HG02623 (cell line): ENCODE data around the gene VPS33B.
"Not testable (repeated sequence)": the region's sequence is repeated elsewhere in the genome, so short reads cannot be mapped to it uniquely, and the experiment has no call there.

Source experiments
- ATAC-seq: cut with Tn5 transposase; IDR thresholded peaks from one replicate; pipeline ENCODE4 v1.9.1; 2021; ENCODE audit warnings: moderate library complexity; ENCODE audit not compliant: unreplicated experiment

VPS33B gene

DNA sequence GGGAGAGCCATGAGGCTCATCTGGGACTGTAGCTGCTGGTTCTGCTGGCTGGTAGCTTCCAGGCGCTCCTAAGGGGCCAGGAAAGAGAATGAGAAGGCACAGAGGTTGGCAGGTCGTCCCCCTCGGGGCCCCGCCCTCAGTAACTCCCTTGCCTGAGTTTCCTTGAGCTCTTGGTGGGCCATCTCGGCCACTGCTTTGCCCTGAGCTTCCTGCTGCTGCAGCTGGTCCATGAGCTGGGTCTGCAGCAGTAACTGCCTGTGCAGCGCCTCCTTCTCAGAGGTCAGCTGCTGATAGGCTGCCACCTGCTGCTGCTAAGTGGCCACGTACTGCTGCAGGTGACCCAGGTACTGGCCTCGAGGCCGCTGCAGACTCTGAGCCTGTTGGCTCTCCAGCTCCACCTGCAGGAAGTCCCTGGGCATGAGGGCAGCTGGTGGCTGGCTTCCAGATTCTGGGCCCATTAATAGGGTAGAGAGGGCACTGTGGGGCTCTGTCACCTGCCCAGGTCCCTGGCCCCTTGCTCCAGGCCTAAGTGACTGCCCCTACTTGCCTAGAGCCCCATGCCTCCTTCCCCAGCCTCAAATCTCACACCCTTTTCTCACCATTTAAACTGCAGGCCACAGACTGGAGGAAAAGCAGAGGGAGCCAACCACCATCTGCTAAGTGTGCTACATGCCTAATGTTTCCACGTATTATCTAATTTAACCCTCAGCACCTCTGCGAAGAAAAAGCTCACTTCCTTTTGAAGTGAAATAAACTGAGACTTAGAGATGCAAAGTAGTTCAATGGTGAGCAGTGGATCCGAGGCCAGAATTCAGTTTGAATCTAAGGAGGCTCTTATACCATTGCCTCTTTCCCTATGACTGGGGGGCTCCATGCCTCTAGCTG lies 10.8 kb upstream of the VPS33B start:
- no peak for ATAC-seq

DNA sequence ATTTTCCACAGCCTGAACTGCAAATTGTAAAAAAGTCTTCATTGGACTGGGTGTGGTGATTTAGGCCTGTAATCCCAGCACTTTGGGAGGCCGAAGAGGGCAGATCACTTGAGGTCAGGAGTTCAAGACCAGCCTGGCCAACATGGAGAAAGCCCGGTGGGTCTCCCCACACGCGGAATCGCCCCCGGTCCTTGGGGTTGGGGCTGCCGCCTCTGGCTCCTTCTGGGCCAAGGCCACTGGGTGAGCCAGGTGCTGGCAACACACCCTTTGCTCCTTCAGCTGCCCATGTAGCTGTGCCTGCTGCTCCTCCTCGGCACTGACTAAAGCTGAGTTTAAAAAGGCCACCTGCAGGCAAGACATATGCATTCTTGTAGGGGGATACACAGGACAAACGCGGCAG lies 9.4 kb upstream of the VPS33B start:
- no peak for ATAC-seq

DNA sequence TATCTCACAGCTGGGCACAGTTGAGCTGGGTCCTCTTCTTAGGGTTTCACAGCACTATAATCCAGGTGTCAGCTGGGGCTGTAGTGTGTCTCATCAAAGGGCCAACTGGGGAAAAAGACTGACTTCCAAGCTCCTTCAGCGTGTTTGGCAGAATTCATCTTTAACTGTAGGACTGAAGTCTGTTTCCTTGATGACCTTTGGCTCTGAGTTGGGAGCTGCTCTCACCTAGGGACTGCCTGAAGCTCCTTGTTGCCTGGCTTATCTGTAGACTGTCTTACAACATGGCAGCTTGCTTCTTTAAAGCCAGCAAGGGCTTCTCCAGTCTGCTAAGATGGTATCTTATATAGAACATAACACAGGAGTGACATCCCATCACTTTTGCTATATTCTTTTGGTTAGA lies 5.3 kb upstream of the VPS33B start:
- no peak for ATAC-seq

DNA sequence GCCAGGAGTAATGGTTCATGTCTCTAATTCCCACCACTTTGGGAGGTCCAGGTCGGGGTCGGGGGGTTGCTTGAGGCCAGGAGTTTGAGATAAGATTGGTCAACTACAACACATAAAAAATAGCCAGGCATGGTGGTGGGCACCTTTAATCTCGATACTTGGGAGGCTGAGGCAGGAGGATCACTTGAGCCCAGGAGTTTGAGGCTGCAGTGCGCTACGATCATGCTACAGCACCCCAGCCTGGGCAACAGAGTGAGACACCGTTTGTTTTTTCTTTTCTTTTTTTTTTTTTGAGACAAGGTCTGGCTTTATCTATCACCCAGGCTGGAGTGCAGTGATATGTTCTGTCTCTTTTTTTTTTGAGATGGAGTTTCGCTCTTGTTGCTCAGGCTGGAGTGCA lies 1.3 kb upstream of the VPS33B start:
- ATAC-seq, result no peak

- ATAC-seq, result no peak
Measured at GRCh38 chr15:91022832-91023129, 387 bp upstream of the VPS33B start.

- ATAC-seq, result no peak
Measured at GRCh38 chr15:91021516-91022074, 799 bp downstream of the VPS33B start.

GRCh38 chr15:91018158-91018557 lies 4.2 kb downstream of the VPS33B start:
- no peak for ATAC-seq

DNA sequence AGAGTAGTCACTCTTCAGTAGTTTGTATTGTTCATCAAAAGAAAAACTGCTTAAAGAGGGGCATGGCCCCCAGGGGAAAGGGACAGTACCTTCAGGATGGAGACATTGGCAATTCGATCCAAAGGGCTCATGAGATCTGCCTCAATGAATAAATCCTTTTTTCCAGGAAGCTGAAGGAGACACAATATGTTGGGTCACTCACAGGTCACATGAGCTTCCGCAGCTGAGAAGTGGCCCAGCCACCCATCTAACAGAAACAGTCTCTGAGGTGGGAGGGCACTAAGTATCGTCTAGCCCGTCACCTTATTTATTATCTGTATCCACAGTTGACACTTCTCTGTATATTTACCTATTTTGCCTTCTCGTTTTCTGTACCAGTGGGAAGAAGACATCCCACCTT lies 4.7 kb downstream of the VPS33B start:
- no peak for ATAC-seq

GRCh38 chr15:91013701-91014100 lies 8.7 kb downstream of the VPS33B start:
- not testable (repeated sequence) for ATAC-seq

- no peak for ATAC-seq
Measured at GRCh38 chr15:91007266-91007665, 15.1 kb downstream of the VPS33B start.

DNA sequence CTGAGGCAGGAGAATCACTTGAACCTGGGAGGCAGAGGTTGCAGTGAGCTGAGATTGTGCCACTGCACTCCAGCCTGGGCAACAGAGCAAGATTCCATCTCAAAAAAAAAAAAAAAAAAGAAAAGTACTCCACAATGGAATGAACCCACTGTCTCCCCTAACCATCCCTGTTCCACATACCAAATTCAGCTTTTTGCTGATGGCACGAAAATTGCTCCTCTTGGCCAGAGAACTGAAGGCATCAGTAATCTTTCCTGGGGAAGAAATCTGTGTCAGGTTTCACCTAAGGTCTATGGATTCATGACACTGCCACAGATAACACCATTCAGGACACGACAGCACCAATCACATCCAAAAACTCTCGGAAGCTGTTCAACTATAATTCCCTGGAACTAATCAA lies 21.2 kb downstream of the VPS33B start:
- no peak for ATAC-seq

GRCh38 chr15:90998737-90999136 lies 23.7 kb downstream of the VPS33B start:
- no peak for ATAC-seq

GRCh38 chr15:90994417-90995311 lies 27.7 kb downstream of the VPS33B start, which contains the start of gene PRC1:
PRC1 (minus strand) TSS chr15:90994535; CDS start chr15:90994417, 118 bp downstream.
- ATAC-seq, result peak; percentile 93

GRCh38 chr15:90994059-90994416 lies 28.4 kb downstream of the VPS33B start:
- peak; percentile 8 for ATAC-seq

- ATAC-seq, result no peak
Measured at GRCh38 chr15:90991587-90992285, 30.7 kb downstream of the VPS33B start.

DNA sequence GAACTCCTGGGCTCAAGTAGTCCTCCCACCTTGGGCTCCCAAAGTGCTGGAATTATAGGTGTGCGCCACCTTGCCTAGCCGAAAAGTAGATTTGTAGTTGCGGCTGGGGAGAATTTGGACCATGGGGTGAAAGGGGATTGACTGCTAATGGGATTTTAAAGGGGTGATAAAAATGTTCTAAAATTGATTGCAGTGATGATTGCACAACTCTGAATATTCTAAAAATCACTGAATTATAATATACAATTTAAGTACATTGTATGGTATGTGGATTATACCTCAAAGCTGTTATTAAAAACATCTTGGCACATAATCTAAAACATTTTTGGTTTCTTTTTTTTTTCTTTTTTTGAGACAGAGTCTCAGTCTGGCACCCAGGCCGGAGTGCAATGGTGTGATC lies 31.9 kb downstream of the VPS33B start:
- no peak for ATAC-seq

DNA sequence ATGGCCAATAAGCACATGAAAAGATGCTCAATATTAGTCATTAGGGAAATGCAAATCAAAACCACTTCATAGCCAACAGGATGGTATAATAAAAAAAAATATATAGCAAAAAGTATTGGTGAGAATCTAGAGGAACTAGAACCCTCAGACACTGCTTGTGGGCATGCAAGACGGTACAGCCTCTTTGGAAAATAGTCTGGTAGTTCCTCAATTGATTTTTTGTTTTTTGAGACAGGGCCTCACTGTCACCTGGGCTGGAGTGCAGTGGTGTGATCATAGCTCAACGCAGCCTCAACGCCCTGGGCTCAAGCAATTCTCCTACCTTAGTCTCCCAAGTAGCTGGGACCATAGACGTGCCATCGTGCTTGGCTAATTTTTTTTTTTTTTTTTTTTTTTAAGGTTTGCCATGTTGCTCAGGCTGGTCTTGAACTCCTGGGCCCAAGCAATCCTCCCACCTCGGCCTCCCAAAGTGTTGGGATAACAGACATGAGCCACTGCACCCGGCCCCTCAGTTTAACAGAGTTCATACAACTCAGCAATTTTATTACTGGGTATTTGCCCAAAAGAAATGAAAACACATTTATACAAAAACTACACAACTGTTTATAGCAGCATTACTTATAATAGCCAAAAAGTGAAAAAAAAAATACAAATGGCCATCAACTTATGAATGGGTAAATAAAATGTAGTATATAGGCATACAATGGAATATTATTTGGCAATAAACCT lies 33.2 kb downstream of the VPS33B start:
- no peak for ATAC-seq

DNA sequence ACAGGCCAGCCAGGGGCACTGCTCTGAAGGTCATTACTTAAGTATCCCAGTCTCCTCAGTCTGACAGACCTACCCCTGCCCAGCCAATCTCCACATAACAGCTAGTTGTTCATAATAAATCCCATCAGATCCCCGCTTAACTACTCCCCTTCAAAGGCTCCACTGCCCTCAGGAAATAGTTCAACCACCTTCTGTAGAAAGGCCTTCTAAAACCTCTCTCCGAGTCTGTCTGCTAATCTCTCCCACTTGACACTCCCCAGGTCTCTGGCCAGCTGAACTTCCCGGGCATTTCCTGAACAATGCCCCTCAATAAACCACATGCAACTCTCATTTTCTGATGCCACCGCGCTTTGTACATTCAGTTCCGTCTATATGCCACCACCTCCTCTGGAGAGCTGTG lies 34.1 kb downstream of the VPS33B start:
- ATAC-seq, result no peak

DNA sequence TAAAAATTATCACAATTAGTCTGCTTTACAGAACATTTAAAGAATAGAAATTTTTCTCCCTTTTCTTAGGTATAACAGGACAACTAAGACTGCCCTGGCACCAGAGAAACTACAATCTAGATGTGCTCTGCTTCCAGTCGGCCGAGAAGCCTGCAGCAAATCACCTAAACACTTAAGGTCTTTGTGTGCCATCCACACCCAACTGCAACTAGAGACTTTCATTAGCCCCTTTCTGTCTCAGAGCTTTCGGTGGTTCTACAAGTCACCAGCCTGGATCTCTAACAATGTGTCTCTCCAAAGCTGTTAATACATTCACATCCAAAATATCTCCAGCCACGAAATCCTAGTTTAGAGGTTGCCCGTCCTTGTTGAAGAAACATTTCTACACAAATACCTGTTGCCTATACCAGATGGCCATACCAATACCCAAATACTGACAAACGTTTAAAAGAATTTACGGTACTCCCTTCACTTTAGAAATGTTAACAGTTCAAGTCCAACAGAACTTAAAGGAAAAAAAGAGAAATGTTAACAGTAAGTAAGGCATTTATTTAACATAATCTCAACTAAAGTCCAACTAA lies 34.7 kb downstream of the VPS33B start:
- ATAC-seq, result no peak
